ENCODE measurements around the gene ANKRD13B.
A peak's percentile ranks its signal among the peaks of the same experiment; 100 is the strongest.

DNA sequence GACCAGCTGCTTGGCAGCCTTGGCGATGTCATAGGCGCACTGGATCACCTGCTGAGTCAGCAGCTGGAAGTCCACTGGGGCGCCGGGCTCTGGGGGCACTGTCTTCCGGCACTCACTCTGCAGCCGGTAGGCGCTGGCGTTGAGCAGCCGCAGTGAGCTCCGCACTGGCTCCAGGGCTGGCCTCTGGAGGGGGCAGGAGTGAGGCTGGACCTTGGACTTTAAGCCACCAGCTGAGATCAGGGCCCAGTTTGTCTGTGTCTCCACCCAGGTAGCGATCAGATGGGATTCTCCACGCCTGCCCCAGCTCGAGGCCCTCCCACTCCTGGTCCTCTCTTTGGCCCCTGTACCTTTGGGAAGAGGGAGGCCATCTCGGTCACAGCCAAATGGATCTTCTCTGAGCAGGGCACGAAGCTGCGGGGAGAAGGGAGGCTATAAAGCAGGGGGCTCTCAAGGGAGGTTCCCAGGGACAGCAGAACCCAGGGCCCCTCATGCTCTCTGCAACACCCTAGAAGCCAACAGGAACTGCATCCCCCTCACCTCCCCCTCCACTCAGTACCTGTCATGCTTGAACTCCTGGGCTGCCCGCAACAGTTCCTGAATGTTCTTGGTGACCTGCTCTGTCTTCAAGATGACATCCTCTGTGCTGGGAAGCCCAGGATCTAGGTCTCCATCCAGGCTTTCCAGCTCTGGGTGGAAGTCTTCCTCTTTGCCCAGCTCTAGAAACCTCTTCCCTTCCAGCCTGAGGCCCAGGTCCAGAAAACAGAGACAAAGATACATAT is 18.0 kb upstream of the ANKRD13B start:
- TF ChIP-seq CTCF (IDR thresholded peaks at IDR 0.05) (peak in 3 of 6 experiments; percentile 27 to 48 (median 42)), POLR2A (IDR thresholded peaks at IDR 0.05) (no peak)

Measured in Peyer's patch (tissue), 4 donors.